ENCODE results near the gene NTN1. TPM values are rescaled to one million over a fixed set of nuclear protein-coding genes. Genes with fewer than 3 reads are reported as not detected.

Gene NTN1
- total RNA-seq, 1 donor, result 0.81 TPM

GRCh38 chr17:9195961-9196670 is 174.8 kb downstream of the NTN1 start:
- DNase-seq (ENCODE audit: low read depth), result no peak
- TF ChIP-seq CTCF (IDR thresholded peaks at IDR 0.05; ENCODE audit: insufficient read depth, low read length), result no peak
- H3K4me3 ChIP-seq (ENCODE audit: low read depth, low read length), result no peak overlapping the region

GRCh38 chr17:9199571-9200551 is 178.6 kb downstream of the NTN1 start:
- no peak for TF ChIP-seq CTCF (IDR thresholded peaks at IDR 0.05; ENCODE audit: insufficient read depth, low read length)
- DNase-seq (ENCODE audit: low read depth), result no peak
- no peak overlapping the region for H3K4me3 ChIP-seq (ENCODE audit: low read depth, low read length)

GRCh38 chr17:9200699-9201359 is 179.5 kb downstream of the NTN1 start:
- DNase-seq (ENCODE audit: low read depth), result no peak
- H3K4me3 ChIP-seq (ENCODE audit: low read depth, low read length), result no peak overlapping the region
- TF ChIP-seq CTCF (IDR thresholded peaks at IDR 0.05; ENCODE audit: insufficient read depth, low read length), result no peak

GRCh38 chr17:9202532-9202931 is 181.2 kb downstream of the NTN1 start:
- H3K4me3 ChIP-seq (ENCODE audit: low read depth, low read length), result no peak overlapping the region
- no peak for DNase-seq (ENCODE audit: low read depth)
- TF ChIP-seq CTCF (IDR thresholded peaks at IDR 0.05; ENCODE audit: insufficient read depth, low read length), result no peak

DNA sequence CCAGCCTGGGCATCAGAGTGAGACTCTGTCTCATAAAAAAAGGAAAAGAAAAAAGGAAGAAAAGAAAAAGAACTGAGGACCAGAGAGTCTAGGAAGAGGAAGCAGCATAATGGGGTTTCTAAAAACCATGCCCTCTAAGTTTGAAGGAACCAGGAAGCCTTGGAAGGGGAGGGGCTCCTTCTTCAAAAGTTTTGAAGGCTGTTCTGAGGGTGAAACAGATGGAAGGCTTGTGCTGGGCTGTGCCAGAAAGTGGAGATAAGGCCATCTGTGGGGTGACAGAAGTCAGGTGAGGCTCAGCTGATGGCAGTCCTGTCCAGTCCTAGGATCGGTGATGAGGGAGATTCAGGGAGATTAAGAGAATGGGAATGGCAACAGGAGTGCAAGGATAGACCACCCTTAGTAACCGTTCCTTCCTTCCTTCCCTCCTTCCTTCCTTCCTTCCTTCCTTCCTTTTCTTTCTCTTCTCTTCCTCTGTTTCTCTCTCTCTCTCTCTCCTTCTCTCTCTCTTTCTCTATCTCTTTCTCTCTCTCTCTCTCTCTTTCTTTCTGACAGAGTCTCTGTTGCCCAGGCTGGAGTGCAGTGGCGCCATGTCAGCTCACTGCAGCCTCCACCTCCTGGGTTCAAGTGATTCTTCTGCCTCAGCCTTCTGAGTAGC is 182.6 kb downstream of the NTN1 start:
- no peak overlapping the region for H3K4me3 ChIP-seq (ENCODE audit: low read depth, low read length)
- DNase-seq (ENCODE audit: low read depth), result no peak
- TF ChIP-seq CTCF (IDR thresholded peaks at IDR 0.05; ENCODE audit: insufficient read depth, low read length), result no peak

DNA sequence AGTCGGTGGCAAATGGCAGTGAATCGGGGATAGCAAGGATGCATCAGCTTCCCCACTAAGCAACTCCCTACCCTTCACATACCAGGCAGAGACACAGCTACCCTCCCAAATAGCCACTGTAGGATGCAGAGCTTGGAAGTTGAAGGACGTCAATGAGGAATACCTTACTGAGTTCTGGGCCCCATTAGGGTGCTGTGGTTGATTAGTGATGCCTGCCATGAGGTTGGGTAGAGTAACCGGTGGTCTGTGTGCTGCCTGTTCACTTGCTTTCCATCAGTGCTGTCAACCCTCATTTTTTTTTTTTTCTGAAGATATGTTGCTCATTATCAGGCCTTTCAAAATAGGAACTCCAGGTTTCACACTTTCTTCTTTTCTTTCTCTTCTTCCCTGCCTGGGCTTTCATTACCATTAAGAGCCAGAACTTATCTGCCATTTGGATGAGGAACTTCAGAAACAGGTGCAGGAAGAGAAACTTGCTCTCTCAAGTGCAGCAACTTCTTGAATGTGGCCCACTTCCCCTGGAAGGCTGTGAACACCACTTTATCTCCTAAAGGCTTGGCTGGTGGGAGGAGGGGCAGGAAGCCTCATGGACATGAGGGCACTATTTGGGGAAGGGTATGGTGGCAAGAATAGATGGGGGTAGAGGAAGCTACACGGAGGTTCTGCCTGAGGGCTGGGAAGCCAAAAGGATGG is 183.5 kb downstream of the NTN1 start:
- no peak for DNase-seq (ENCODE audit: low read depth)
- TF ChIP-seq CTCF (IDR thresholded peaks at IDR 0.05; ENCODE audit: insufficient read depth, low read length), result no peak
- no peak overlapping the region for H3K4me3 ChIP-seq (ENCODE audit: low read depth, low read length)
